Hepatocyte (in vitro differentiated cells): ENCODE results near the gene NAT10.

ENCODE experiments used
- CTCF ChIP-seq: fragments of 200-600 bp; sonication (generic); IDR thresholded peaks from 2 replicates; pipeline ENCODE4 v1.5.1; 2016; ENCODE audit warnings: antibody characterized with exemption, mild to moderate bottlenecking; ENCODE audit not compliant: poor library complexity
- EZH2 ChIP-seq: fragments of 200-600 bp; sonication (generic); IDR thresholded peaks from 2 replicates; pipeline ENCODE4 v1.6.1; 2016; ENCODE audit warnings: antibody characterized with exemption, mild to moderate bottlenecking, borderline replicate concordance
- EZH2phosphoT487 ChIP-seq: fragments of 200-600 bp; sonication (generic); IDR thresholded peaks from one replicate; pipeline ENCODE4 v1.6.1; 2018; ENCODE audit warnings: antibody characterized with exemption, mild to moderate bottlenecking, low read depth, moderate library complexity; ENCODE audit not compliant: unreplicated experiment, severe bottlenecking

DNA sequence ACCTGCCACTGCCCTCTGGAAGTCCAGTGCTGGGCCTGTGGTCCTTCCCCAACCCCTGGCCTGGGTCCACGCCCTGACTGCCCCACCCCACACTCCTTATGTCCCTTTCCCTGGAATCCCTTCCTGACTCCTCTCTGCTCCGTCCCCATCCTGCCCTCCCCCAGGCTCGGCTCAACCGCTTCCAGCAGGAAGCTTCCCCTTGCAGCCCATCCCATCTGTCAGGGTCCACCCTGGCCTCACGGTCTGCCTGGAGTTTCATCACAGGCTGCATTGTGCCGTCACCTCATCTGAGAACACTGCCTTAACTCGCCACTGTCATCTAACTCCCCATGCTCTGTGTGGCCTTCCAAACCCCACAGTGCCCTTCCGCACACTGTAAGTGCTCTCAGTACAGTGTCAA is 64.3 kb downstream of the NAT10 start:
- TF ChIP-seq CTCF (no peak), EZH2 (no peak), EZH2phosphoT487 (no peak)
